Panc1 (cell line): Measurements from ENCODE around the gene IGF1R. TPM values are rescaled to one million over a fixed set of nuclear protein-coding genes. Genes with fewer than 3 reads are reported as not detected.

Experiments used
- ATAC-seq: fragments of 200-7000 bp; cut with Tn5 transposase; 2 replicates; pipeline ENCODE4 v1.9.1; 2020; ENCODE audit warnings: mild to moderate bottlenecking, moderate library complexity
- BruUV-seq: library from RNA; stranded (reverse); fragments of 400-500 nt; replicated peaks from 2 replicates; lab custom pipeline; 2021; lab: Mats Ljungman, UMichigan
- CTCF ChIA-PET: fragments of 300-600 bp; sonication (Branson Sonifier 250); formaldehyde crosslinking; loops from one replicate; lab custom pipeline; 2022; ENCODE audit warnings: antibody characterized with exemption; lab: Charles Lee
- POLR2A ChIA-PET: fragments of 300-600 bp; sonication (Branson Sonifier 250); formaldehyde crosslinking; loops from one replicate; lab custom pipeline; 2022; ENCODE audit warnings: antibody characterized with exemption; lab: Charles Lee
- DNase-seq: peaks from one replicate; pipeline ENCODE4 v3.0.0-alpha.2; 2010; ENCODE audit warnings: low read depth, low spot score
- H3K27ac ChIP-seq: 2 replicates; pipeline ENCODE4 v1.5.1; 2011; ENCODE audit warnings: mild to moderate bottlenecking, low read length, inconsistent platforms
- H3K27me3 ChIP-seq: fragments of 200-500 bp; sonication (Bioruptor generic); 2 replicates; pipeline ENCODE4 v1.6.0; 2014; ENCODE audit warnings: low read length, inconsistent platforms; ENCODE audit not compliant: control insufficient read depth, insufficient read depth
- H3K36me3 ChIP-seq: fragments of 200-500 bp; sonication (Bioruptor generic); 2 replicates; pipeline ENCODE4 v1.5.1; 2014; ENCODE audit warnings: inconsistent platforms, mild to moderate bottlenecking, low read length, moderate library complexity; ENCODE audit not compliant: control insufficient read depth, insufficient read depth
- H3K4me1 ChIP-seq: 2 replicates; pipeline ENCODE4 v1.5.1; 2011; ENCODE audit warnings: inconsistent platforms, mild to moderate bottlenecking, low read length, moderate library complexity; ENCODE audit not compliant: control insufficient read depth, insufficient read depth
- H3K4me3 ChIP-seq, 2 experiments: 2 replicates each; pipeline ENCODE4 v1.5.1; 2011 to 2012; ENCODE audit warnings: low read depth in 2 of 2, low read length in 2 of 2, mild to moderate bottlenecking in 2 of 2, inconsistent platforms in 1 of 2, moderate library complexity in 1 of 2
- H3K9me3 ChIP-seq: fragments of 200-500 bp; sonication (Bioruptor generic); 2 replicates; pipeline ENCODE4 v1.5.1; 2014; ENCODE audit warnings: low read depth, mild to moderate bottlenecking, inconsistent platforms, low read length, moderate library complexity; ENCODE audit not compliant: control insufficient read depth, insufficient read depth
- CTCF ChIP-seq: fragments of 450-650 bp; IDR thresholded peaks from 2 replicates; pipeline ENCODE4 v1.5.1; 2017; ENCODE audit warnings: mild to moderate bottlenecking
- POLR2AphosphoS5 ChIP-seq: IDR thresholded peaks from 2 replicates; pipeline ENCODE4 v1.6.1; 2012; ENCODE audit warnings: mild to moderate bottlenecking, low read depth, low read length, moderate library complexity
- REST ChIP-seq, 2 experiments: IDR thresholded peaks; 2 replicates each; pipeline ENCODE4 v1.6.1; 2011 to 2012; ENCODE audit warnings: low read depth in 2 of 2, control low read depth in 1 of 2, low read length in 1 of 2, mild to moderate bottlenecking in 1 of 2, moderate library complexity in 1 of 2; ENCODE audit not compliant: insufficient read depth in 1 of 2
- SIN3A ChIP-seq: IDR thresholded peaks from 2 replicates; pipeline ENCODE4 v1.6.1; 2012; ENCODE audit warnings: low read depth, mild to moderate bottlenecking, low read length, moderate library complexity, borderline replicate concordance; ENCODE audit not compliant: insufficient read depth
- TCF7L2 ChIP-seq: IDR thresholded peaks from 2 replicates; pipeline ENCODE4 v1.6.1; 2011; ENCODE audit warnings: mild to moderate bottlenecking, low read depth, low read length, inconsistent platforms
- in situ Hi-C: cut with HindIII; loops from 2 replicates; pipeline ENCODE4 v1.10.0; 2016; ENCODE audit warnings: low sequenced_read_pairs, low pct_unique_long_range_greater_than_20kb
- intact Hi-C: fragments of 100-400 bp; cut with micrococcal nuclease; formaldehyde crosslinking; loops from one replicate; pipeline ENCODE4 v1.10.0; 2022; ENCODE audit not compliant: unreplicated experiment
- total RNA-seq: library from RNA; stranded (reverse); gene quantifications from one replicate; pipeline ENCODE4 v1.2.1, GENCODE V29; 2021; ENCODE audit not compliant: unreplicated experiment

Gene IGF1R
- total RNA-seq, 1 experiment from 2014 or later, result 77.1 TPM

DNA sequence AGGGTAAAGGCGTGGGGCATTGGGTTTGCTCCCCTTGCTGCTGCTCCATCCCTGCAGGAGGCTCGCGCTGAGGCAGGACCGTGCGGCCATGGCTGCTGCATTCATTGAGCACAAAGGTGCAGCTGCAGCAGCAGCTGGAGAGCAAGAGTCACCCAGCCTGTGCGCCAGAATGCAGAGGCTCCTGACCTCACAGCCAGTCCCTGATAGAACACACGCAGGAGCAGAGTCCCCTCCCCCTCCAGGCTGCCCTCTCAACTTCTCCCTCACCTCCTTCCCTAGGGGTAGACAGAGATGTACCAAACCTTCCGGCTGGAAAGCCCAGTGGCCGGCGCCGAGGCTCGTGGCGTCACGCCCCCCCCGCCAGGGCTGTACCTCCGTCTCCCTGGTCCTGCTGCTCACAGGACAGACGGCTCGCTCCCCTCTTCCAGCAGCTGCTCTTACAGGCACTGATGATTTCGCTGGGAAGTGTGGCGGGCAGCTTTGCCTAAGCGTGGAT, 312.3 kb downstream of the IGF1R start:
- DNase-seq, result no peak
- Histone ChIP-seq H3K9me3 (peaks cover 18% of the 10 kb centered on the region), H3K36me3 (peaks cover 3% of the 10 kb centered on the region), H3K27ac (no peak overlapping the region), H3K4me3 (no peak overlapping the region), H3K27me3 (no peaks in the 10 kb centered on the region), H3K4me1 (no peaks in the 10 kb centered on the region)
- BruUV-seq, result no TSS peak
- ATAC-seq, result no peak
- CTCF ChIA-PET, result no interaction called here
- TF ChIP-seq CTCF (no peak), POLR2AphosphoS5 (no peak), REST (IDR thresholded peaks at IDR 0.05; ENCODE audit: insufficient read depth in 1 of 2, low read depth in 2 of 2, low read length in 1 of 2) (no peak), TCF7L2 (no peak), SIN3A (no peak)
- intact Hi-C loops, result no loop called here
- in situ Hi-C loops, result no loop called here
- POLR2A ChIA-PET, result interaction anchor here (0.5 kb wide), 1 partner anchor 11 kb away, joined by 3 read pairs; no protein-coding TSS in a partner anchor

DNA sequence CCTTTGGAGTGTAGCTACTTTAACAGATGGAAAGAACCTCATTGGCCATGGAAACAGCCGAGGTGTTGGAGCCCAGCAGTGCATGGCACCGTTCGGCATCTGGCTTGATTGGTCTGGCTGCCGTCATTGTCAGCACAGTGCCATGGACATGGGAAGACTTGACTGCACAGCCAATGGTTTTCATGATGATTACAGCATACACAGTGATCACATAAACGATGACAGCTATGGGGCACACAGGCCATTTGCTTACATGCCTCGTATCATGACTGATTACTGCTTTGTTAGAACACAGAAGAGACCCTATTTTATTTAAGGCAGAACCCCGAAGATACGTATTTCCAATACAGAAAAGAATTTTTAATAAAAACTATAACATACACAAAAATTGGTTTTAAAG, 315.1 kb downstream of the IGF1R start:
- no peak overlapping the region for H3K27ac ChIP-seq
- H3K4me3 ChIP-seq, result no peak overlapping the region
- ChIA-PET CTCF (no interaction called here), POLR2A (interaction anchor here (0.7 kb wide), 1 partner anchor 51 kb away, joined by 3 read pairs; no protein-coding TSS in a partner anchor)
- DNase-seq, result no peak
- in situ Hi-C loops (no loop called here), intact Hi-C loops (no loop called here)
- H3K27me3 ChIP-seq, result no peaks in the 10 kb centered on the region
- H3K9me3 ChIP-seq, result peaks cover 18% of the 10 kb centered on the region
- no peak for TF ChIP-seq SIN3A
- TF ChIP-seq POLR2AphosphoS5, result no peak
- TF ChIP-seq CTCF, result no peak
- no peak for ATAC-seq
- BruUV-seq, result TSS peak; percentile 39
- H3K36me3 ChIP-seq, result peaks cover 3% of the 10 kb centered on the region
- no peaks in the 10 kb centered on the region for H3K4me1 ChIP-seq
